GM18870 (cell line): ENCODE measurements around the gene FAM193A.
"Not testable (repeated sequence)": the region's sequence is repeated elsewhere in the genome, so short reads cannot be mapped to it uniquely, and the experiment has no call there.

ENCODE experiments used
- ATAC-seq: cut with Tn5 transposase; IDR thresholded peaks from one replicate; pipeline ENCODE4 v1.9.1; 2021; ENCODE audit warnings: moderate library complexity; ENCODE audit not compliant: unreplicated experiment

FAM193A gene

GRCh38 chr4:2721586-2721985, 185.1 kb downstream of the FAM193A start:
- ATAC-seq: no peak

GRCh38 chr4:2722033-2722432, 185.6 kb downstream of the FAM193A start:
- no peak for ATAC-seq

GRCh38 chr4:2723751-2724150, 187.3 kb downstream of the FAM193A start:
- ATAC-seq: no peak

- ATAC-seq: no peak
Observed at GRCh38 chr4:2725380-2725779, 188.9 kb downstream of the FAM193A start.

- ATAC-seq: not testable (repeated sequence)
Observed at GRCh38 chr4:2726881-2727280, 190.4 kb downstream of the FAM193A start.

- ATAC-seq: no peak
Observed at GRCh38 chr4:2728221-2728620, 191.8 kb downstream of the FAM193A start.

GRCh38 chr4:2728806-2729532, 192.5 kb downstream of the FAM193A start:
- ATAC-seq: no peak

GRCh38 chr4:2729533-2729875, 193.1 kb downstream of the FAM193A start:
- ATAC-seq: no peak

- ATAC-seq: no peak
Observed at GRCh38 chr4:2731907-2732317, 195.5 kb downstream of the FAM193A start.

GRCh38 chr4:2732526-2732925, 196.1 kb downstream of the FAM193A start:
- ATAC-seq: no peak

- ATAC-seq: no peak
Observed at GRCh38 chr4:2733001-2733843, 196.8 kb downstream of the FAM193A start.

GRCh38 chr4:2733844-2734574, 197.6 kb downstream of the FAM193A start:
- ATAC-seq: no peak

GRCh38 chr4:2734612-2735011, 198.2 kb downstream of the FAM193A start:
- no peak for ATAC-seq

- ATAC-seq: no peak
Observed at GRCh38 chr4:2735869-2736268, 199.4 kb downstream of the FAM193A start.

GRCh38 chr4:2738296-2738695, 201.8 kb downstream of the FAM193A start:
- ATAC-seq: not testable (repeated sequence)

GRCh38 chr4:2741626-2742025, 205.2 kb downstream of the FAM193A start:
- no peak for ATAC-seq

GRCh38 chr4:2742081-2742822, 205.8 kb downstream of the FAM193A start:
- ATAC-seq: no peak

GRCh38 chr4:2742823-2743517, 206.5 kb downstream of the FAM193A start:
- ATAC-seq: no peak

- no peak for ATAC-seq
Observed at GRCh38 chr4:2743518-2744445, 207.3 kb downstream of the FAM193A start.
